DOHH2 (cell line): ENCODE measurements around the gene POLR3F.
"Not testable (repeated sequence)": the region's sequence is repeated elsewhere in the genome, so short reads cannot be mapped to it uniquely, and the experiment has no call there.

Source experiments
- H3F3A ChIP-seq: fragments of 200-600 bp; sonication (generic), shearing (Covaris generic); 2 replicates; pipeline ENCODE4 v1.6.0; 2016; ENCODE audit warnings: antibody characterized with exemption, mild to moderate bottlenecking; ENCODE audit not compliant: control insufficient read depth, insufficient read depth
- H3K27ac ChIP-seq: fragments of 200-600 bp; sonication (generic); 2 replicates; pipeline ENCODE4 v1.5.1; 2014; ENCODE audit warnings: low read depth, mild to moderate bottlenecking, low read length, moderate library complexity
- H3K27me3 ChIP-seq: fragments of 200-600 bp; sonication (generic); 2 replicates; pipeline ENCODE4 v1.6.1; 2014; ENCODE audit warnings: mild to moderate bottlenecking, low read length, mixed read lengths; ENCODE audit not compliant: control insufficient read depth
- H3K36me3 ChIP-seq: fragments of 200-600 bp; sonication (generic); 2 replicates; pipeline ENCODE4 v1.6.1; 2014; ENCODE audit warnings: mild to moderate bottlenecking, low read length, moderate library complexity, mixed read lengths; ENCODE audit not compliant: control insufficient read depth
- H3K4me1 ChIP-seq: fragments of 200-600 bp; sonication (generic); 2 replicates; pipeline ENCODE4 v1.6.1; 2014; ENCODE audit warnings: mild to moderate bottlenecking, low read length, mixed read lengths; ENCODE audit not compliant: control insufficient read depth
- H3K4me2 ChIP-seq: fragments of 200-600 bp; sonication (generic); 2 replicates; pipeline ENCODE4 v1.6.0; 2014; ENCODE audit warnings: mild to moderate bottlenecking, low read length, moderate library complexity
- H3K4me3 ChIP-seq: fragments of 200-600 bp; sonication (generic); 2 replicates; pipeline ENCODE4 v1.5.1; 2014; ENCODE audit warnings: mild to moderate bottlenecking, low read length, mixed read lengths
- H3K79me2 ChIP-seq: fragments of 200-600 bp; sonication (generic); 2 replicates; pipeline ENCODE4 v1.6.1; 2014; ENCODE audit warnings: mild to moderate bottlenecking, low read length, mixed read lengths; ENCODE audit not compliant: control insufficient read depth
- H3K9me2 ChIP-seq: fragments of 200-600 bp; sonication (generic); replicated peaks from 2 replicates; pipeline ENCODE4 v1.6.1; 2014; ENCODE audit warnings: mild to moderate bottlenecking, low read length, mixed read lengths; ENCODE audit not compliant: control insufficient read depth
- H3K9me3 ChIP-seq: fragments of 200-600 bp; sonication (generic); 2 replicates; pipeline ENCODE4 v1.6.1; 2014; ENCODE audit warnings: antibody characterized with exemption, low read length, mixed read lengths; ENCODE audit not compliant: control insufficient read depth, insufficient read depth
- H4K20me1 ChIP-seq: fragments of 200-600 bp; sonication (generic); 2 replicates; pipeline ENCODE4 v1.6.0; 2014; ENCODE audit warnings: low read depth, mild to moderate bottlenecking, antibody characterized with exemption, low read length, moderate library complexity; ENCODE audit not compliant: control insufficient read depth, insufficient read depth
- CTCF ChIP-seq: fragments of 200-600 bp; sonication (generic); IDR thresholded peaks from one replicate; pipeline ENCODE4 v1.5.1; 2014; ENCODE audit warnings: antibody characterized with exemption, mild to moderate bottlenecking, low read depth, low read length; ENCODE audit not compliant: poor library complexity, severe bottlenecking
- EZH2phosphoT487 ChIP-seq: fragments of 200-600 bp; sonication (generic); IDR thresholded peaks from 2 replicates; pipeline ENCODE4 v1.6.1; 2017; ENCODE audit warnings: borderline replicate concordance, mild to moderate bottlenecking, antibody characterized with exemption, low read length, moderate library complexity, mixed read lengths

POLR3F gene

GRCh38 chr20:18496740-18497592 is 29.8 kb downstream of the POLR3F start, which contains the start of gene RBBP9:
RBBP9 (minus strand) TSS chr20:18497225; CDS start chr20:18497167, 58 bp downstream.
- Histone ChIP-seq H4K20me1 (no peaks in the 10 kb centered on the region), H3K4me2 (peak within 1 kb of the TSS; percentile 68), H3K79me2 (peaks cover 10% of the 10 kb centered on the region; the same call in 1 of the 2 replicates), H3K27ac (no peak within 1 kb of the TSS), H3K4me3 (peak within 1 kb of the TSS; percentile 88), H3K36me3 (peaks cover 17% of the 10 kb centered on the region), H3K27me3 (no peaks in the 10 kb centered on the region), H3F3A (no peaks in the 10 kb centered on the region), H3K9me3 (no peaks in the 10 kb centered on the region), H3K9me2 (no peaks in the 10 kb centered on the region), H3K4me1 (peaks cover 15% of the 10 kb centered on the region)
- TF ChIP-seq CTCF, result no peak
- no peak for TF ChIP-seq EZH2phosphoT487

- Histone ChIP-seq H3K27ac (no peak overlapping the region), H3K79me2 (peaks cover 10% of the 10 kb centered on the region; the same call in 1 of the 2 replicates), H3K4me1 (peaks cover 15% of the 10 kb centered on the region), H3K36me3 (peaks cover 13% of the 10 kb centered on the region), H3K27me3 (no peaks in the 10 kb centered on the region), H3K4me3 (peak overlapping the region; percentile 88), H3F3A (no peaks in the 10 kb centered on the region), H3K9me3 (no peaks in the 10 kb centered on the region), H3K4me2 (peak overlapping the region; percentile 68), H3K9me2 (no peaks in the 10 kb centered on the region), H4K20me1 (no peaks in the 10 kb centered on the region)
- no peak for TF ChIP-seq CTCF
These were observed 30.4 kb downstream of the POLR3F start for GRCh38 chr20:18497603-18498002.

- H3K79me2 ChIP-seq, H3K9me3 ChIP-seq, H3F3A ChIP-seq, H4K20me1 ChIP-seq, H3K4me3 ChIP-seq, H3K27me3 ChIP-seq, H3K36me3 ChIP-seq, H3K9me2 ChIP-seq, H3K4me2 ChIP-seq, H3K27ac ChIP-seq: not testable (repeated sequence)
- peaks cover 16% of the 10 kb centered on the region for H3K4me1 ChIP-seq
These were observed 34.5 kb downstream of the POLR3F start for GRCh38 chr20:18501672-18502071.

GRCh38 chr20:18504479-18505060 is 37.4 kb downstream of the POLR3F start:
- no peaks in the 10 kb centered on the region for H4K20me1 ChIP-seq
- no peak overlapping the region for H3K27ac ChIP-seq
- H3K36me3 ChIP-seq, result peaks cover 11% of the 10 kb centered on the region
- H3F3A ChIP-seq, result 0 out of 2 replicates have a peak, but pooled peaks cover 6% of the 10 kb centered on the region
- H3K27me3 ChIP-seq, result no peaks in the 10 kb centered on the region
- no peaks in the 10 kb centered on the region for H3K9me3 ChIP-seq
- TF ChIP-seq CTCF (no peak), EZH2phosphoT487 (no peak)
- no peak overlapping the region for H3K4me2 ChIP-seq
- H3K79me2 ChIP-seq, result peaks cover 18% of the 10 kb centered on the region
- peaks cover 26% of the 10 kb centered on the region for H3K4me1 ChIP-seq
- no peaks in the 10 kb centered on the region for H3K9me2 ChIP-seq
- no peak overlapping the region for H3K4me3 ChIP-seq
